Endodermal cell (in vitro differentiated cells): Measurements from ENCODE around the gene GOLT1B. TPM values are rescaled to one million over a fixed set of nuclear protein-coding genes. Genes with fewer than 3 reads are reported as not detected.
A peak's percentile ranks its signal among the peaks of the same experiment; 100 is the strongest.

Source experiments
- DNase-seq: peaks from one replicate; pipeline ENCODE4 v3.0.0-alpha.2; 2017
- H3K27ac ChIP-seq: 2 replicates; pipeline ENCODE4 v1.5.1; 2013; ENCODE audit warnings: mild to moderate bottlenecking, low read depth, low read length, moderate library complexity
- H3K27me3 ChIP-seq: 2 replicates; pipeline ENCODE4 v1.6.1; 2013; ENCODE audit warnings: mild to moderate bottlenecking, low read length, moderate library complexity; ENCODE audit not compliant: insufficient read depth, control insufficient read depth, poor library complexity, severe bottlenecking
- H3K36me3 ChIP-seq: 2 replicates; pipeline ENCODE4 v1.7.0; 2013; ENCODE audit warnings: mild to moderate bottlenecking, low read length, moderate library complexity; ENCODE audit not compliant: control insufficient read depth, insufficient read depth
- H3K4me1 ChIP-seq: one replicate; pipeline ENCODE4 v1.7.0; 2013; ENCODE audit warnings: low read length; ENCODE audit not compliant: control insufficient read depth, insufficient read depth
- H3K4me3 ChIP-seq: 2 replicates; pipeline ENCODE4 v1.5.1; 2013; ENCODE audit warnings: mild to moderate bottlenecking, low read length, moderate library complexity
- H3K9ac ChIP-seq: 2 replicates; pipeline ENCODE4 v1.6.1; 2013; ENCODE audit warnings: mild to moderate bottlenecking, low read length, moderate library complexity; ENCODE audit not compliant: poor library complexity, severe bottlenecking; ENCODE audit errors: extremely low read depth
- H3K9me3 ChIP-seq: 2 replicates; pipeline ENCODE4 v1.6.1; 2013; ENCODE audit warnings: mild to moderate bottlenecking, low read length, moderate library complexity; ENCODE audit not compliant: control insufficient read depth
- H3K27ac Mint-ChIP-seq: 2 replicates; pipeline ENCODE4 v1.8.0; 2020; ENCODE audit warnings: mixed read lengths
- H3K27me3 Mint-ChIP-seq: 2 replicates; pipeline ENCODE4 v1.8.0; 2021; ENCODE audit warnings: mild to moderate bottlenecking, mixed read lengths; ENCODE audit not compliant: insufficient read depth
- H3K36me3 Mint-ChIP-seq: 2 replicates; pipeline ENCODE4 v1.8.0; 2020; ENCODE audit warnings: low read depth, mixed read lengths
- H3K4me1 Mint-ChIP-seq: 2 replicates; pipeline ENCODE4 v1.8.0; 2020; ENCODE audit warnings: mixed read lengths
- H3K4me3 Mint-ChIP-seq: 2 replicates; pipeline ENCODE4 v1.8.0; 2020; ENCODE audit warnings: mild to moderate bottlenecking, moderate library complexity, mixed read lengths
- H3K9me3 Mint-ChIP-seq: 2 replicates; pipeline ENCODE4 v1.8.0; 2020; ENCODE audit warnings: mild to moderate bottlenecking, mixed read lengths
- CTCF ChIP-seq: fragments of 200-600 bp; sonication (generic); conservative IDR thresholded peaks from 2 replicates; pipeline ENCODE4 v1.5.0; 2021; ENCODE audit warnings: antibody characterized with exemption, mild to moderate bottlenecking
- WGBS, 2 experiments: methylation state at CpG; one replicate each; pipeline versions ENCODE4 v1.1.5 to v1.1.7; 2013; ENCODE audit warnings: missing lambda C conversion rate in 2 of 2, mixed read lengths in 1 of 2; ENCODE audit not compliant: insufficient coverage in 1 of 2, insufficient read length in 1 of 2; 5-methylcytosine and 5-hydroxymethylcytosine counted together
- total RNA-seq, 2 donors: library from RNA; stranded (reverse); fragmentation: NEBNext Ultra II Directional in 1 of 2; extraction: Animal tissue kit (Norgen Biotek cat#: 25700) in 1 of 2; gene quantifications; 2 replicates in 1 of 2; 3 replicates in 1 of 2; pipeline ENCODE4 v1.2.1, GENCODE V29; 2021

GOLT1B gene
- total RNA-seq, 2 donors from 2014 or later: 38.2 to 67.2 TPM

DNA sequence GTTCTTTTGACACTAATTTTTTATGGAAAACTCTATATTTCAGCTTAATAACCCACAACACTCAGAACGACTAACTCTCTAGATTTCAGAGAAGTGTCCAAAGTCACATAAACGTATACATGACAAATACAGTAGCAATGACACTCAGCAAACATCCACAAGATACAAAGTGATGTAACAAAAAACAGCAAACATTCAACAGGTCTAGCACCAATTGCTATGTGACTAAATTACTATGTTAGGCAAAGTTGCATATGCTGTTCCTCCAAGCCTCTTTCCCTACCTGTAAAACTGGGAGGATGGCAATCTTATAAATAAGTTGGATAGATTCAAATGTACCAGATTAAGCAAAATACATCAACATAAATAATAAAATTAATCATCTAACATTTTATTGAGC, 1.8 kb upstream of the GOLT1B start:
- H3K4me3 ChIP-seq: peak overlapping the region; percentile 96
- 67 to 70% methylated on average over 1 to 2 of the region's 2 CpGs for WGBS, 2 experiments
- no peak overlapping the region for H3K27ac ChIP-seq
- peaks cover 36% of the 10 kb centered on the region for H3K36me3 ChIP-seq
- TF ChIP-seq CTCF: no peak
- no peaks in the 10 kb centered on the region for H3K9me3 ChIP-seq
- Mint-ChIP-seq H3K9me3 (no peaks in the 10 kb centered on the region), H3K4me1 (peaks cover 17% of the 10 kb centered on the region), H3K4me3 (no peak overlapping the region), H3K36me3 (peaks cover 37% of the 10 kb centered on the region), H3K27ac (no peak overlapping the region), H3K27me3 (no peaks in the 10 kb centered on the region)
- DNase-seq: no peak
- H3K4me1 ChIP-seq: peaks cover 7% of the 10 kb centered on the region
- H3K27me3 ChIP-seq: no peaks in the 10 kb centered on the region
- no peak overlapping the region for H3K9ac ChIP-seq

- H3K4me1 Mint-ChIP-seq: peaks cover 17% of the 10 kb centered on the region
- peak overlapping the region; percentile 56 for H3K9ac ChIP-seq
- H3K9me3 Mint-ChIP-seq: no peaks in the 10 kb centered on the region
- no peak for DNase-seq
- peak overlapping the region; percentile 71 for H3K27ac ChIP-seq
- no peak overlapping the region for H3K27ac Mint-ChIP-seq
- peak overlapping the region; percentile 96 for H3K4me3 ChIP-seq
- no peak for TF ChIP-seq CTCF
- no peaks in the 10 kb centered on the region for H3K27me3 ChIP-seq
- H3K4me3 Mint-ChIP-seq: no peak overlapping the region
- peaks cover 7% of the 10 kb centered on the region for H3K4me1 ChIP-seq
- no peaks in the 10 kb centered on the region for H3K27me3 Mint-ChIP-seq
- H3K36me3 Mint-ChIP-seq: peaks cover 28% of the 10 kb centered on the region
- peaks cover 33% of the 10 kb centered on the region for H3K36me3 ChIP-seq
- no peaks in the 10 kb centered on the region for H3K9me3 ChIP-seq
- WGBS, 2 experiments: 10 to 51% methylated on average over 3 to 8 of the region's 8 CpGs
Measured at GRCh38 chr12:21500786-21501257, 767 bp upstream of the GOLT1B start.

DNA sequence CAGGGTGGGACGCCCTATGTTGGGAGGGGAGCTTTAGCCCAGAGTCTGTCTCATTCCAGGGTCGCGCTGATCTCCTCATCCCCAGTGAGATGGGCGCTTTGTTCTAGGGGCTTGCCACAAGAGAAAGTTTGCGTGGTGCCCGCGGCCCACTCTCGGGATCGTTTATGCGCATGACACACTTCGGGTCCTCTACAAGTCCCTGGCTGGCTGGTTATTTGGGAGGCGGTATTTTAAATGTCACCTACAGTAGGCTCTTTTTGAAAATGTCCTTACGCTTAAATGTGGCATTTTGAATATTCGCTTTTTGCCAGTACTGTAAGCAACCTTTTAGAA, 541 bp downstream of the GOLT1B start:
- Histone ChIP-seq H3K27me3 (no peaks in the 10 kb centered on the region), H3K4me3 (peak overlapping the region; percentile 96), H3K4me1 (peaks cover 7% of the 10 kb centered on the region), H3K9me3 (no peaks in the 10 kb centered on the region), H3K27ac (peak overlapping the region; percentile 87), H3K36me3 (peaks cover 20% of the 10 kb centered on the region), H3K9ac (peak overlapping the region; percentile 79)
- H3K27me3 Mint-ChIP-seq: no peaks in the 10 kb centered on the region
- TF ChIP-seq CTCF: no peak
- DNase-seq: no peak
- no peak overlapping the region for H3K4me3 Mint-ChIP-seq
- H3K9me3 Mint-ChIP-seq: no peaks in the 10 kb centered on the region
- WGBS, 2 experiments: 0 to 1% methylated on average over 6 to 14 of the region's 14 CpGs
- H3K36me3 Mint-ChIP-seq: peaks cover 18% of the 10 kb centered on the region
- peaks cover 17% of the 10 kb centered on the region for H3K4me1 Mint-ChIP-seq
- H3K27ac Mint-ChIP-seq: no peak overlapping the region
